GM23338 (cell line): ENCODE results near the gene NCOA7. TPM values are rescaled to one million over a fixed set of nuclear protein-coding genes. Genes with fewer than 3 reads are reported as not detected.
A peak's percentile ranks its signal among the peaks of the same experiment; 100 is the strongest.

Experiments
- ATAC-seq: fragments of 200-7000 bp; cut with Tn5 transposase; 3 replicates; pipeline ENCODE4 v1.9.1; 2020
- DNase-seq: peaks from one replicate; pipeline ENCODE4 v3.0.0-alpha.2; 2015; ENCODE audit warnings: low spot score
- H2AFZ ChIP-seq: fragments of 200-600 bp; sonication (generic); 2 replicates; pipeline ENCODE4 v1.8.0; 2016; ENCODE audit warnings: antibody characterized with exemption, mild to moderate bottlenecking, moderate library complexity
- H3F3A ChIP-seq: fragments of 200-600 bp; sonication (generic); replicated peaks from 2 replicates; pipeline ENCODE4 v1.8.0; 2017; ENCODE audit warnings: antibody characterized with exemption, mixed run types, low read depth
- H3K27ac ChIP-seq: fragments of 200-600 bp; sonication (generic); 2 replicates; pipeline ENCODE4 v1.6.1; 2016; ENCODE audit warnings: low read depth
- H3K27me3 ChIP-seq: fragments of 200-600 bp; sonication (generic); 2 replicates; pipeline ENCODE4 v1.8.0; 2016; ENCODE audit warnings: mild to moderate bottlenecking, mixed run types, moderate library complexity; ENCODE audit not compliant: insufficient read depth
- H3K36me3 ChIP-seq: fragments of 200-600 bp; sonication (generic); 2 replicates; pipeline ENCODE4 v1.8.0; 2016; ENCODE audit warnings: mild to moderate bottlenecking; ENCODE audit not compliant: insufficient read depth
- H3K4me1 ChIP-seq: fragments of 200-600 bp; sonication (generic); 2 replicates; pipeline ENCODE4 v1.8.0; 2016; ENCODE audit warnings: mild to moderate bottlenecking, moderate library complexity; ENCODE audit not compliant: insufficient read depth
- H3K4me2 ChIP-seq: fragments of 200-600 bp; sonication (generic); 2 replicates; pipeline ENCODE4 v1.7.1; 2017; ENCODE audit warnings: mixed run types
- H3K4me3 ChIP-seq: fragments of 200-600 bp; sonication (generic); 2 replicates; pipeline ENCODE4 v1.6.1; 2016; ENCODE audit warnings: mixed run types
- H3K79me2 ChIP-seq: fragments of 200-600 bp; sonication (generic); replicated peaks from 2 replicates; pipeline ENCODE4 v1.8.0; 2017; ENCODE audit warnings: mild to moderate bottlenecking; ENCODE audit not compliant: insufficient read depth
- H3K9me2 ChIP-seq: fragments of 200-600 bp; sonication (generic); 2 replicates; pipeline ENCODE4 v1.8.0; 2017; ENCODE audit not compliant: insufficient read depth
- H4K20me1 ChIP-seq: fragments of 200-600 bp; sonication (generic); replicated peaks from 2 replicates; pipeline ENCODE4 v1.8.0; 2017; ENCODE audit warnings: mild to moderate bottlenecking; ENCODE audit not compliant: insufficient read depth
- H3K27ac Mint-ChIP-seq: 2 replicates; pipeline ENCODE4 v1.8.0; 2020; ENCODE audit warnings: inconsistent platforms, mild to moderate bottlenecking, moderate library complexity, mixed read lengths
- H3K27me3 Mint-ChIP-seq: 3 replicates; pipeline ENCODE4 v1.8.0; 2022; ENCODE audit warnings: low read depth, mild to moderate bottlenecking, moderate library complexity, mixed read lengths, inconsistent platforms; ENCODE audit not compliant: insufficient read depth, poor library complexity
- H3K36me3 Mint-ChIP-seq: 3 replicates; pipeline ENCODE4 v1.8.0; 2021; ENCODE audit warnings: low read depth, mild to moderate bottlenecking, inconsistent platforms, moderate library complexity, mixed read lengths
- H3K4me1 Mint-ChIP-seq: 3 replicates; pipeline ENCODE4 v1.8.0; 2020; ENCODE audit warnings: mild to moderate bottlenecking, inconsistent platforms, mixed read lengths
- H3K4me3 Mint-ChIP-seq: 3 replicates; pipeline ENCODE4 v1.8.0; 2021; ENCODE audit warnings: moderate library complexity, mild to moderate bottlenecking, inconsistent platforms, mixed read lengths
- H3K9me3 Mint-ChIP-seq: 3 replicates; pipeline ENCODE4 v1.8.0; 2020; ENCODE audit warnings: moderate library complexity, mild to moderate bottlenecking, inconsistent platforms, mixed read lengths
- CREB1 ChIP-seq: fragments of 250-450 bp; sonication (Bioruptor Pico); IDR thresholded peaks from 2 replicates; pipeline ENCODE4 v1.5.0; 2020; ENCODE audit warnings: low read depth, mild to moderate bottlenecking, moderate library complexity
- polyA plus RNA-seq: library from polyadenylated mRNA; unstranded; fragments of >200 nt; fragmentation: Nextera tagmentation; extraction: Ambion mirVana; gene quantifications from 2 replicates; pipeline ENCODE4 v1.2.1, GENCODE V29; 2016
- total RNA-seq: library from RNA; depleted of rRNA; stranded (reverse); fragments of >200 nt; shearing (Covaris generic); gene quantifications from 2 replicates; pipeline ENCODE4 v1.2.3, GENCODE V29; 2014
- TF ChIP-seq, protein P1 (sequence below): fragments of 250-450 bp; sonication (Bioruptor Pico); IDR thresholded peaks from 2 replicates; pipeline ENCODE4 v1.5.0; 2020; ENCODE audit warnings: mild to moderate bottlenecking, moderate library complexity
- TF ChIP-seq, protein P2 (sequence below), 2 experiments: fragments of 200-600 bp in 1 of 2; sonication (generic) in 1 of 2; conservative IDR thresholded peaks; 2 replicates each; pipeline versions ENCODE4 v1.5.1 to v1.6.1; 2016 to 2017; ENCODE audit warnings: antibody characterized with exemption in 2 of 2, low read depth in 2 of 2, mild to moderate bottlenecking in 2 of 2, moderate library complexity in 1 of 2

The NCOA7 gene
- total and polyA plus RNA-seq, 2 experiments from 2014 or later: 9.3 to 15.7 TPM

DNA sequence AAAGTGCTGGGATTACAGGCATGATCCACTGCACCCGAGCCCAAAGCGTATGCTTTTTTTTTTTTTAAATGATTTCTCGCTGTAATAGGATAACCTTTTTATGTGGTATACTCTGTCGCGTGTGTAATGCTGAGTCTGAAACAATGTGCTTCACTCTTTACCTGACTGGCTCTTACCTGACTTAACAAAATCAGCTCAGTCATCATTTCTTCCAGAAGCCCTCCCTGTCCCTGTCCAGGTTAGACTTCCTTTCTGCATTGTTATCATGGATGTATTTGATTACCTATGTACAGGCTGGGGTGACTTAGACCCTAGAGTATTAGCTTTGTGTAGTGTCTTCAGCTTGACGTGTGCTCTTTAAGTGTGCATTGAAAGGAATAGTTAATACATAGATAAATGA lies 67.1 kb downstream of the NCOA7 start (continued):
- TF ChIP-seq, protein P1, sequence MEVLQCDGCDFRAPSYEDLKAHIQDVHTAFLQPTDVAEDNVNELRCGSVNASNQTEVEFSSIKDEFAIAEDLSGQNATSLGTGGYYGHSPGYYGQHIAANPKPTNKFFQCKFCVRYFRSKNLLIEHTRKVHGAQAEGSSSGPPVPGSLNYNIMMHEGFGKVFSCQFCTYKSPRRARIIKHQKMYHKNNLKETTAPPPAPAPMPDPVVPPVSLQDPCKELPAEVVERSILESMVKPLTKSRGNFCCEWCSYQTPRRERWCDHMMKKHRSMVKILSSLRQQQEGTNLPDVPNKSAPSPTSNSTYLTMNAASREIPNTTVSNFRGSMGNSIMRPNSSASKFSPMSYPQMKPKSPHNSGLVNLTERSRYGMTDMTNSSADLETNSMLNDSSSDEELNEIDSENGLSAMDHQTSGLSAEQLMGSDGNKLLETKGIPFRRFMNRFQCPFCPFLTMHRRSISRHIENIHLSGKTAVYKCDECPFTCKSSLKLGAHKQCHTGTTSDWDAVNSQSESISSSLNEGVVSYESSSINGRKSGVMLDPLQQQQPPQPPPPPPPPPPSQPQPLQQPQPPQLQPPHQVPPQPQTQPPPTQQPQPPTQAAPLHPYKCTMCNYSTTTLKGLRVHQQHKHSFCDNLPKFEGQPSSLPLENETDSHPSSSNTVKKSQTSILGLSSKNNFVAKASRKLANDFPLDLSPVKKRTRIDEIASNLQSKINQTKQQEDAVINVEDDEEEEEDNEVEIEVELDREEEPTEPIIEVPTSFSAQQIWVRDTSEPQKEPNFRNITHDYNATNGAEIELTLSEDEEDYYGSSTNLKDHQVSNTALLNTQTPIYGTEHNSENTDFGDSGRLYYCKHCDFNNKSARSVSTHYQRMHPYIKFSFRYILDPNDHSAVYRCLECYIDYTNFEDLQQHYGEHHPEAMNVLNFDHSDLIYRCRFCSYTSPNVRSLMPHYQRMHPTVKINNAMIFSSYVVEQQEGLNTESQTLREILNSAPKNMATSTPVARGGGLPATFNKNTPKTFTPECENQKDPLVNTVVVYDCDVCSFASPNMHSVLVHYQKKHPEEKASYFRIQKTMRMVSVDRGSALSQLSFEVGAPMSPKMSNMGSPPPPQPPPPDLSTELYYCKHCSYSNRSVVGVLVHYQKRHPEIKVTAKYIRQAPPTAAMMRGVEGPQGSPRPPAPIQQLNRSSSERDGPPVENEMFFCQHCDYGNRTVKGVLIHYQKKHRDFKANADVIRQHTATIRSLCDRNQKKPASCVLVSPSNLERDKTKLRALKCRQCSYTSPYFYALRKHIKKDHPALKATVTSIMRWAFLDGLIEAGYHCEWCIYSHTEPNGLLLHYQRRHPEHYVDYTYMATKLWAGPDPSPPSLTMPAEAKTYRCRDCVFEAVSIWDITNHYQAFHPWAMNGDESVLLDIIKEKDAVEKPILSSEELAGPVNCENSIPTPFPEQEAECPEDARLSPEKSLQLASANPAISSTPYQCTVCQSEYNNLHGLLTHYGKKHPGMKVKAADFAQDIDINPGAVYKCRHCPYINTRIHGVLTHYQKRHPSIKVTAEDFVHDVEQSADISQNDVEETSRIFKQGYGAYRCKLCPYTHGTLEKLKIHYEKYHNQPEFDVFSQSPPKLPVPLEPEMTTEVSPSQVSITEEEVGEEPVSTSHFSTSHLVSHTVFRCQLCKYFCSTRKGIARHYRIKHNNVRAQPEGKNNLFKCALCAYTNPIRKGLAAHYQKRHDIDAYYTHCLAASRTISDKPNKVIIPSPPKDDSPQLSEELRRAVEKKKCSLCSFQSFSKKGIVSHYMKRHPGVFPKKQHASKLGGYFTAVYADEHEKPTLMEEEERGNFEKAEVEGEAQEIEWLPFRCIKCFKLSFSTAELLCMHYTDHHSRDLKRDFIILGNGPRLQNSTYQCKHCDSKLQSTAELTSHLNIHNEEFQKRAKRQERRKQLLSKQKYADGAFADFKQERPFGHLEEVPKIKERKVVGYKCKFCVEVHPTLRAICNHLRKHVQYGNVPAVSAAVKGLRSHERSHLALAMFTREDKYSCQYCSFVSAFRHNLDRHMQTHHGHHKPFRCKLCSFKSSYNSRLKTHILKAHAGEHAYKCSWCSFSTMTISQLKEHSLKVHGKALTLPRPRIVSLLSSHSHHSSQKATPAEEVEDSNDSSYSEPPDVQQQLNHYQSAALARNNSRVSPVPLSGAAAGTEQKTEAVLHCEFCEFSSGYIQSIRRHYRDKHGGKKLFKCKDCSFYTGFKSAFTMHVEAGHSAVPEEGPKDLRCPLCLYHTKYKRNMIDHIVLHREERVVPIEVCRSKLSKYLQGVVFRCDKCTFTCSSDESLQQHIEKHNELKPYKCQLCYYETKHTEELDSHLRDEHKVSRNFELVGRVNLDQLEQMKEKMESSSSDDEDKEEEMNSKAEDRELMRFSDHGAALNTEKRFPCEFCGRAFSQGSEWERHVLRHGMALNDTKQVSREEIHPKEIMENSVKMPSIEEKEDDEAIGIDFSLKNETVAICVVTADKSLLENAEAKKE (CRISPR knock-in tag): no peak

DNA sequence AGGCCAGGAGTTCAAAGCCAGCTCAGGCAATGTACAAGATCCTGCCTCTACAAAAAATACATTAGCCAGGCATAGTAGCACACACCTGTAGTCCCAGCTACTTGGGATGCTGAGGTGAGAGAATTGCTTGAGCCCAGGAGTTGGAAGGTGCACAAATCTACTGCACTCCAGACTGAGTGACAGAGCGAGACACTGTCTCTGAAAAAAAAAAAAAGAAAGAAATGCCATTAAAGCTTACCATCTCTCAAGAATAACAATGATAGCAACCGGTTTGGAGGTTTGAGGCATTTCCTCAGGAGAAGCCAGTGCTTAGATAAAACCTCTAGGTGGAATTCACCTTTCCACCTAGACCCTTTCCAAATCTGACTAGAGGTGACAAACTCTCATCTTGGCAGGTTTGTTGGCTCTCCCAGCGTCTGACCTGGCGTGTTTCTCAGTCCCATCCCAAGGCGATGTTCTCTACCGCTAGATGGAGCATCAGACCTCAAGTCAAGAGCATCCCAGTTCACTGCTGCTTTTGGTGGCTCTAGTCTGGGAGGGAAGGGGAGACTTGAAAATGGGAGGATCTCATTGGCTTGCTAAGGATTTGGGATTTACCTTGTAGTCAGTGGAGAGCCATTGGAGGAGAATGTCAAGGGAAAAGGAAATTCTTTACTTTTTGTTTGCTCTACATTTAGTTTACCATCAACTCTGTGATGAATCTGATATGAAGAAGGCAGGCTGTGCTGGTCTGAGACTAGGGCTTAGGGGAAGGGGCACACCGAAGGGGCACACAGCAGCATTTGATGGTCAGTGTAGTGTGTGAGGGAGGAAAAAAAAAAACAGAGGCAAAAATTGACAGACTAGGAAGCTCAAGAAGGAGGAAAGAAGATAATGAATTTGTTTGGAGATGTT lies 67.9 kb downstream of the NCOA7 start:
- H3K36me3 Mint-ChIP-seq: no peaks in the 10 kb centered on the region
- Histone ChIP-seq H3K27ac (no peak overlapping the region), H3K4me1 (no peaks in the 10 kb centered on the region), H3K79me2 (no peaks in the 10 kb centered on the region), H3K4me2 (no peak overlapping the region), H4K20me1 (no peaks in the 10 kb centered on the region), H3K4me3 (no peak overlapping the region), H2AFZ (no peak overlapping the region), H3K36me3 (no peaks in the 10 kb centered on the region), H3K27me3 (no peaks in the 10 kb centered on the region), H3F3A (no peaks in the 10 kb centered on the region), H3K9me2 (no peaks in the 10 kb centered on the region)
- no peak overlapping the region for H3K27ac Mint-ChIP-seq
- no peaks in the 10 kb centered on the region for H3K27me3 Mint-ChIP-seq
- H3K4me3 Mint-ChIP-seq: no peak overlapping the region
- peaks cover 3% of the 10 kb centered on the region; the same call in 1 of the 3 replicates for H3K4me1 Mint-ChIP-seq
- DNase-seq (peak; percentile 96), ATAC-seq (peak; percentile 100)
- no peaks in the 10 kb centered on the region for H3K9me3 Mint-ChIP-seq
- TF ChIP-seq, protein P2, sequence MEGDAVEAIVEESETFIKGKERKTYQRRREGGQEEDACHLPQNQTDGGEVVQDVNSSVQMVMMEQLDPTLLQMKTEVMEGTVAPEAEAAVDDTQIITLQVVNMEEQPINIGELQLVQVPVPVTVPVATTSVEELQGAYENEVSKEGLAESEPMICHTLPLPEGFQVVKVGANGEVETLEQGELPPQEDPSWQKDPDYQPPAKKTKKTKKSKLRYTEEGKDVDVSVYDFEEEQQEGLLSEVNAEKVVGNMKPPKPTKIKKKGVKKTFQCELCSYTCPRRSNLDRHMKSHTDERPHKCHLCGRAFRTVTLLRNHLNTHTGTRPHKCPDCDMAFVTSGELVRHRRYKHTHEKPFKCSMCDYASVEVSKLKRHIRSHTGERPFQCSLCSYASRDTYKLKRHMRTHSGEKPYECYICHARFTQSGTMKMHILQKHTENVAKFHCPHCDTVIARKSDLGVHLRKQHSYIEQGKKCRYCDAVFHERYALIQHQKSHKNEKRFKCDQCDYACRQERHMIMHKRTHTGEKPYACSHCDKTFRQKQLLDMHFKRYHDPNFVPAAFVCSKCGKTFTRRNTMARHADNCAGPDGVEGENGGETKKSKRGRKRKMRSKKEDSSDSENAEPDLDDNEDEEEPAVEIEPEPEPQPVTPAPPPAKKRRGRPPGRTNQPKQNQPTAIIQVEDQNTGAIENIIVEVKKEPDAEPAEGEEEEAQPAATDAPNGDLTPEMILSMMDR (conservative IDR thresholded peaks at IDR 0.05; ENCODE audit: low read depth in 2 of 2): peak; percentile 89 to 99
- no peak for TF ChIP-seq CREB1
